MM.1S (cell line): Measurements from ENCODE around the gene TSPAN11.

ENCODE experiments used
- DNase-seq: peaks from one replicate; pipeline ENCODE4 v3.0.0-alpha.2; 2015
- H2AFZ ChIP-seq: fragments of 300-600 bp; sonication (generic); 2 replicates; pipeline ENCODE4 v1.6.0; 2016; ENCODE audit warnings: antibody characterized with exemption, low read length
- H3F3A ChIP-seq: fragments of 300-600 bp; sonication (generic); 2 replicates; pipeline ENCODE4 v1.6.1; 2016; ENCODE audit warnings: mild to moderate bottlenecking, antibody characterized with exemption, low read length, moderate library complexity, mixed read lengths; ENCODE audit not compliant: insufficient read depth
- H3K27ac ChIP-seq: fragments of 300-600 bp; sonication (generic); 2 replicates; pipeline ENCODE4 v1.5.1; 2016; ENCODE audit warnings: mild to moderate bottlenecking, low read length
- H3K27me3 ChIP-seq: fragments of 300-600 bp; sonication (generic); replicated peaks from 2 replicates; pipeline ENCODE4 v1.6.0; 2016; ENCODE audit warnings: low read length; ENCODE audit not compliant: insufficient read depth
- H3K36me3 ChIP-seq: fragments of 300-600 bp; sonication (generic); replicated peaks from 2 replicates; pipeline ENCODE4 v1.6.1; 2016; ENCODE audit warnings: mild to moderate bottlenecking, low read length, mixed read lengths; ENCODE audit not compliant: insufficient read depth
- H3K4me1 ChIP-seq: fragments of 300-600 bp; sonication (generic); 2 replicates; pipeline ENCODE4 v1.6.1; 2016; ENCODE audit warnings: low read length, mixed read lengths
- H3K4me2 ChIP-seq: fragments of 300-600 bp; sonication (generic); 2 replicates; pipeline ENCODE4 v1.6.0; 2016; ENCODE audit warnings: low read depth, low read length
- H3K4me3 ChIP-seq: fragments of 300-600 bp; sonication (generic); 2 replicates; pipeline ENCODE4 v1.5.1; 2016; ENCODE audit warnings: low read length, mixed read lengths
- H3K79me2 ChIP-seq: fragments of 300-600 bp; sonication (generic); 2 replicates; pipeline ENCODE4 v1.6.1; 2016; ENCODE audit warnings: mixed run types, low read length, mixed read lengths
- H3K9ac ChIP-seq: fragments of 300-600 bp; sonication (generic); 2 replicates; pipeline ENCODE4 v1.6.1; 2016; ENCODE audit warnings: low read length, mixed read lengths
- H3K9me2 ChIP-seq: fragments of 300-600 bp; sonication (generic); replicated peaks from 2 replicates; pipeline ENCODE4 v1.6.1; 2016; ENCODE audit warnings: mild to moderate bottlenecking, low read length, mixed read lengths; ENCODE audit not compliant: insufficient read depth
- H3K9me3 ChIP-seq: fragments of 300-600 bp; sonication (generic); replicated peaks from 2 replicates; pipeline ENCODE4 v1.6.1; 2016; ENCODE audit warnings: mild to moderate bottlenecking, low read length, mixed read lengths; ENCODE audit not compliant: insufficient read depth
- H4K20me1 ChIP-seq: fragments of 300-600 bp; sonication (generic); 2 replicates; pipeline ENCODE4 v1.6.1; 2016; ENCODE audit warnings: mild to moderate bottlenecking, low read length, moderate library complexity, mixed read lengths; ENCODE audit not compliant: insufficient read depth
- EZH2 ChIP-seq: fragments of 300-600 bp; sonication (generic); optimal IDR thresholded peaks from 2 replicates; pipeline ENCODE3; 2017; ENCODE audit warnings: low read depth, mild to moderate bottlenecking, antibody characterized with exemption, low read length, mixed read lengths
- EZH2phosphoT487 ChIP-seq: fragments of 300-600 bp; sonication (generic); IDR thresholded peaks from 2 replicates; pipeline ENCODE4 v1.6.1; 2018; ENCODE audit warnings: antibody characterized with exemption, low read length
- TF ChIP-seq, protein P1 (sequence below): fragments of 300-600 bp; sonication (generic); IDR thresholded peaks from 2 replicates; pipeline ENCODE4 v1.5.1; 2016; ENCODE audit warnings: antibody characterized with exemption, low read length, mixed read lengths

TSPAN11 gene

DNA sequence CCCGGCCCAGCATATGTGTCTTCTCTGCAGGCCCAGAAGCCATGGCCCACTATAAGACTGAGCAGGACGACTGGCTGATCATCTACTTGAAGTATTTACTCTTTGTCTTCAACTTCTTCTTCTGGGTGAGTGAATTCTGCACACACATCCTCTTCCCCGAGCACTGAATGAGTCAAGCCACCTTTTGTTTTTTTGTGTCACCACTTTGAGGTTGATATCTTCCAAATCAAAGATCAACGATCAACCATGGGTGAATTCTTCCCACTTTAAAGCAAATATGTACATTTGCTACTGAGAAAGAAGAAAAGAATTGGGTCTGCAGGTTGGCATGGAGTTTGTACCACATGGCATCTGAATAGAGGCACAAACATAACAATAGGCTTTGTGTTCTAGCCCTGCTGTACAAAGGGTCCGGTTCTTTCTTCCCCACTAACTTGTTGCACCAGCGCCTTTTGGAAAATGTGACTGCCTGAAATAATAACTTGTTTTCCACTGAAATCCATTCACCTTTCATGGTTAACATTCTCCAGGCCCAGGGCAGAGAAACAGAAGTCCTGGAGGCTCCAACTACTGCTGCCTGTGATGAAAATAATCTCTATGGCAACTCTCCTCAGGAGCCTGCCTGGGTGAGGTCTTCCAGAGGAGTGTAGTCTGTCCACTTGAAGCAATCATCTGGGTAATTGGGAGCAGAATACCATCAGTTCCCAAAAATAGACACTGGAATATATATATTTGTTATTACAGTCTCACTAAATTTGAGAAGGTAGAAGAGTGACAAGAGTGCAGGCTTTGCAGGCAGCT is 27.6 kb downstream of the TSPAN11 start:
- TF ChIP-seq EZH2 (no peak), EZH2phosphoT487 (no peak)
- no peak overlapping the region for H3K9ac ChIP-seq
- no peaks in the 10 kb centered on the region for H3K9me3 ChIP-seq

DNA sequence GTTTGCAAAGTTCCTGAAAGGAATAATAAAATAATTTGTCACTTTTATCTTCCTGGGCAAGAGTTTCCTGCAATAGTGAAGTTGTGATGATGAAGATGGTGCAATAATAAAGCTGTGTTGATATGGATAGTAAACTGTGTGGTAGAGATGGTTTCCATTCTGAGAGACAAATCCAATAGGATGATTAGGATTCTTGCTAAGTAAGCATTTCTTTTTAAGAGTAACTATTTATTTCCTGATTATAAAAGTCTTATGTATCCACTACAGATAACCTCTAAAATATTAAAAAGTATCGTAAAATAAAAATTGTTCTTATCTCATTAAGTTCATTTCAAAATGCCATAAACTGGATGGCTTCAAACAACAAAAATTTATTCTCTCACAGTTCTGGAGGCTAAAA is 28.7 kb downstream of the TSPAN11 start:
- no peaks in the 10 kb centered on the region for H3K36me3 ChIP-seq
- no peaks in the 10 kb centered on the region for H3K9me2 ChIP-seq
- no peaks in the 10 kb centered on the region for H4K20me1 ChIP-seq
- TF ChIP-seq, protein P1, sequence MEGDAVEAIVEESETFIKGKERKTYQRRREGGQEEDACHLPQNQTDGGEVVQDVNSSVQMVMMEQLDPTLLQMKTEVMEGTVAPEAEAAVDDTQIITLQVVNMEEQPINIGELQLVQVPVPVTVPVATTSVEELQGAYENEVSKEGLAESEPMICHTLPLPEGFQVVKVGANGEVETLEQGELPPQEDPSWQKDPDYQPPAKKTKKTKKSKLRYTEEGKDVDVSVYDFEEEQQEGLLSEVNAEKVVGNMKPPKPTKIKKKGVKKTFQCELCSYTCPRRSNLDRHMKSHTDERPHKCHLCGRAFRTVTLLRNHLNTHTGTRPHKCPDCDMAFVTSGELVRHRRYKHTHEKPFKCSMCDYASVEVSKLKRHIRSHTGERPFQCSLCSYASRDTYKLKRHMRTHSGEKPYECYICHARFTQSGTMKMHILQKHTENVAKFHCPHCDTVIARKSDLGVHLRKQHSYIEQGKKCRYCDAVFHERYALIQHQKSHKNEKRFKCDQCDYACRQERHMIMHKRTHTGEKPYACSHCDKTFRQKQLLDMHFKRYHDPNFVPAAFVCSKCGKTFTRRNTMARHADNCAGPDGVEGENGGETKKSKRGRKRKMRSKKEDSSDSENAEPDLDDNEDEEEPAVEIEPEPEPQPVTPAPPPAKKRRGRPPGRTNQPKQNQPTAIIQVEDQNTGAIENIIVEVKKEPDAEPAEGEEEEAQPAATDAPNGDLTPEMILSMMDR = no peak
- TF ChIP-seq EZH2phosphoT487 = no peak
- no peak for TF ChIP-seq EZH2
- no peak for DNase-seq
- H3K4me1 ChIP-seq = peaks cover 14% of the 10 kb centered on the region
- no peak overlapping the region for H3K27ac ChIP-seq
- H3F3A ChIP-seq = no peaks in the 10 kb centered on the region
- no peak overlapping the region for H3K4me3 ChIP-seq
- H2AFZ ChIP-seq = no peak overlapping the region
- H3K79me2 ChIP-seq = no peaks in the 10 kb centered on the region
- no peak overlapping the region for H3K4me2 ChIP-seq
- H3K9ac ChIP-seq = no peak overlapping the region
- no peaks in the 10 kb centered on the region for H3K9me3 ChIP-seq
- H3K27me3 ChIP-seq = no peaks in the 10 kb centered on the region

More for the DNA sequence above, 27.6 kb downstream of the TSPAN11 start:
- no peaks in the 10 kb centered on the region for H3K36me3 ChIP-seq
- H3K4me3 ChIP-seq = no peak overlapping the region
- no peaks in the 10 kb centered on the region for H3F3A ChIP-seq
- DNase-seq = no peak
- H3K79me2 ChIP-seq = no peaks in the 10 kb centered on the region
- H3K4me1 ChIP-seq = peaks cover 14% of the 10 kb centered on the region
- H2AFZ ChIP-seq = no peak overlapping the region
- no peaks in the 10 kb centered on the region for H3K27me3 ChIP-seq
- H4K20me1 ChIP-seq = no peaks in the 10 kb centered on the region
- H3K4me2 ChIP-seq = no peak overlapping the region
- H3K9me2 ChIP-seq = no peaks in the 10 kb centered on the region
- H3K27ac ChIP-seq = no peak overlapping the region; the same call in 1 of the 2 replicates

DNA sequence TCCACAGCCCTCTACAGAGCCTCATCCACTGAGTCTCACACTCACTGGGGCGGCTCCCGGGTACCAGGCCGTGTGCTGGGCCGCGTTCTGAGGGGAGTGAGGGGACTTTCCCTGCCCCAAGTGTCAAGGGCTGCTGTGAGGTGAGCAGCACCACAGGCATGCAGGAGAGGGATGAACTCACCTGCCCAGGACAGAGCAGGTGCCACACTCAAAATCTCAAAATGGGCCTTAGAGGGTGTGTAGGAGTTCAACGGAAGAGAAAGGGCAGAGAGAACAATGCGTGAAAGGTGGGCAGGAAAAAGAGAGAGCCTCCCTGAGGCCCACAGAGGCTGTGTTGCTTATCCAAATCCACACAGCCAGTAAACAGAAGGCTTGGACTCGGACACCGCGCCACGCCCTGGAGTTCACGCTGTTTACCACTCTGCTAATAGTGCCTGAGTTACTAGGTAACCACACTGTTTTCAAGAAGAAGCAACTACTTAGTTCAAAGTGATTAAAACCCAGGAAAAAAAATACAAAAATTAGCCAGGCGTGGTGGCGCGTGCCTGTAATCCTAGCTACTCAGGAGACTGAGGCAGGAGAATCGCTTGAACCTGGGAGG is 32.7 kb downstream of the TSPAN11 start:
- DNase-seq = no peak
- Histone ChIP-seq H3K9me2 (no peaks in the 10 kb centered on the region), H3K9me3 (no peaks in the 10 kb centered on the region), H3K27ac (no peak overlapping the region), H3K79me2 (no peaks in the 10 kb centered on the region), H4K20me1 (no peaks in the 10 kb centered on the region), H3K4me1 (no peaks in the 10 kb centered on the region), H3K36me3 (no peaks in the 10 kb centered on the region), H3F3A (no peaks in the 10 kb centered on the region), H3K9ac (no peak overlapping the region), H3K4me3 (no peak overlapping the region), H3K27me3 (no peaks in the 10 kb centered on the region), H3K4me2 (no peak overlapping the region), H2AFZ (no peak overlapping the region)
- TF ChIP-seq EZH2phosphoT487 (no peak), EZH2 (no peak)
- TF ChIP-seq, protein P1 = no peak

- H3K36me3 ChIP-seq = no peaks in the 10 kb centered on the region
- no peaks in the 10 kb centered on the region for H3K9me3 ChIP-seq
- H4K20me1 ChIP-seq = no peaks in the 10 kb centered on the region
- H3K4me3 ChIP-seq = no peak overlapping the region
- no peak overlapping the region for H3K27ac ChIP-seq
- no peak for DNase-seq
- H3K27me3 ChIP-seq = no peaks in the 10 kb centered on the region
- H3K9ac ChIP-seq = no peak overlapping the region
- H3K4me1 ChIP-seq = no peaks in the 10 kb centered on the region
- H3K4me2 ChIP-seq = no peak overlapping the region
- H2AFZ ChIP-seq = no peak overlapping the region
- H3K79me2 ChIP-seq = no peaks in the 10 kb centered on the region
- H3F3A ChIP-seq = no peaks in the 10 kb centered on the region
- no peak for TF ChIP-seq EZH2phosphoT487
- TF ChIP-seq EZH2 = no peak
- TF ChIP-seq, protein P1 = no peak
- no peaks in the 10 kb centered on the region for H3K9me2 ChIP-seq
Observed at GRCh38 chr12:30959778-30960177, 33.2 kb downstream of the TSPAN11 start.
